NT2/D1 (cell line): ENCODE data around the gene CACNA1A.
A peak's percentile ranks its signal among the peaks of the same experiment; 100 is the strongest.

Source experiments
- DNase-seq: peaks from one replicate; pipeline ENCODE4 v3.0.0-alpha.2; 2011; ENCODE audit warnings: low read depth, low spot score
- H3K27me3 ChIP-seq: 2 replicates; pipeline ENCODE4 v1.6.0; 2011; ENCODE audit warnings: mild to moderate bottlenecking; ENCODE audit not compliant: insufficient read length, insufficient read depth
- H3K36me3 ChIP-seq: 2 replicates; pipeline ENCODE4 v1.6.1; 2011; ENCODE audit warnings: mild to moderate bottlenecking, low read length, mixed read lengths; ENCODE audit not compliant: insufficient read depth, insufficient read length
- H3K4me1 ChIP-seq: 2 replicates; pipeline ENCODE4 v1.5.1; 2011; ENCODE audit not compliant: insufficient read depth, insufficient read length
- H3K4me3 ChIP-seq: 2 replicates; pipeline ENCODE4 v1.5.1; 2011; ENCODE audit warnings: low read depth; ENCODE audit not compliant: insufficient read length
- H3K9ac ChIP-seq: 2 replicates; pipeline ENCODE4 v1.6.0; 2011; ENCODE audit warnings: low read depth; ENCODE audit not compliant: insufficient read length
- H3K9me3 ChIP-seq: 2 replicates; pipeline ENCODE4 v1.5.1; 2011; ENCODE audit warnings: mild to moderate bottlenecking, low read length; ENCODE audit not compliant: insufficient read depth
- SUZ12 ChIP-seq: IDR thresholded peaks from 2 replicates; pipeline ENCODE4 v1.6.1; 2011; ENCODE audit not compliant: insufficient read length, insufficient read depth; ENCODE audit errors: extremely low read depth
- YY1 ChIP-seq: IDR thresholded peaks from 2 replicates; pipeline ENCODE4 v1.6.1; 2011; ENCODE audit not compliant: insufficient read length, insufficient read depth
- ZNF274 ChIP-seq: IDR thresholded peaks from 2 replicates; pipeline ENCODE4 v1.6.1; 2011; ENCODE audit warnings: mild to moderate bottlenecking, low read depth, low read length

CACNA1A gene

DNA sequence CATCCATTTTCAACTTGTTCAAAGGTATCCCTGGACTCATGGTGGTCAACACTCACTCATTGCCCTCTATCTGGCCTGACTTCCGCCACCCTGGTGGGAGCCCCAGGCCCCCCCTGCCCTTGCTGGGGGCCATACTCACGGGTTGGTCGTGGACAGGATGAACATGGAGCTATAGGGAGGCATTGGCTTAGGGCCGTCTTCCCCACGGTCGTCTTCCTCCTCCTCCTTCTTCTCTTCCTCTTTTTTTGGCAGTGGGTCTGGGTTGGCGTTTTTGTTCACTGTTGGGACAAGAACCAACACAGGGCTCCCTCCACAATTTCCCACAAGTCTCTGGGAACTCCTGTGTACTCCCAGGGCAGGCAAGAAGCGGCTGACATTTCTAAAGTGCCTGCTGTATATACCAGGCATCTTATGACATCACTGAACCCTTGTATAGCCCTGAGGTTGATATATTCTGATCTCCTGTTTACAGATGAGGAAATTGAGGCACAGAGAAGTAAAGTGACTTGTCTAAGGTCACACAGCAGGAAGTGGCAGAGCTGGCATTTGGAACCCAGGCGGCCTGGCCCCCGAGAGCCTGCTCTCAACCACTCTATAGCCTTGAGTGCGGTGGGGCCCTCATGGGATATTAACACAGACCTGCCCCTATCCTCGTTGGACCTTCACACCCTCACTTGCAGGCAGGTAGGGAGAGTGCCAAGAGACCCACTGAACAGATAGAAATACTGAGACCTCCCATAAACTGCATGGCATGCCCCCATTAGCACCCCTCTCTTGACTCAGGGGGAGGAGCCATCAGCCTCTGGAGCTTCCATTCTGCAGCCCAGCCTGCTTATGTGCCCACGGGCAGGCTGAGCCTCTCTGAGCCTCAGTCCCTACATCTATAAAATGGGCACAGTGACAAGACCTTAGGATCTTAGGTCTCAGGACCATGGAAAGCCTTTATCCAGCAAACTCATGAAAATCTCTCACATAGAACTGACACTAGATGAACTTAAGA lies 221.1 kb downstream of the CACNA1A start:
- no peak overlapping the region for H3K9ac ChIP-seq
- no peak for TF ChIP-seq ZNF274
- H3K4me3 ChIP-seq = no peak overlapping the region
- peaks cover 14% of the 10 kb centered on the region for H3K4me1 ChIP-seq
- H3K9me3 ChIP-seq = no peaks in the 10 kb centered on the region
- DNase-seq = no peak
- no peaks in the 10 kb centered on the region for H3K27me3 ChIP-seq
- H3K36me3 ChIP-seq = no peaks in the 10 kb centered on the region

DNA sequence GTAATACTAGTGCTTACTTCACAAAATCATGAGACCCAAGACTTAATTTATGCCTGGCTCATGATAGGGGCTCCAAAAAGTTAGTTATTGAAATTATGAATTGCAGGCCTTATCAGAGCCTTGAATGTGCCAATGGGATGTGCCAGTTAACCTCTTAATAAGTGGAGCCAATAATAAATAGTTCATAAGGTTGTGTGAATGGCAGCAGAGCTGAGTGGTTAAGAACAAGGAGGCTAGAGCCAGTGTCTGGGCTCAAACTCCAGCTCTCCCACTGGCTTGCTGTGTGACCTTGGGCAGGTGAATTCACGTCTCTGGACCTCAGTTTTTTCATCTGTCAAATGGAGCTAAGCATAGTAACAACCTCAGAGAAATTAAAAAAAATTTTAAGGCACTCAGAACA lies 222.4 kb downstream of the CACNA1A start:
- Histone ChIP-seq H3K27me3 (no peaks in the 10 kb centered on the region), H3K9me3 (no peaks in the 10 kb centered on the region)

DNA sequence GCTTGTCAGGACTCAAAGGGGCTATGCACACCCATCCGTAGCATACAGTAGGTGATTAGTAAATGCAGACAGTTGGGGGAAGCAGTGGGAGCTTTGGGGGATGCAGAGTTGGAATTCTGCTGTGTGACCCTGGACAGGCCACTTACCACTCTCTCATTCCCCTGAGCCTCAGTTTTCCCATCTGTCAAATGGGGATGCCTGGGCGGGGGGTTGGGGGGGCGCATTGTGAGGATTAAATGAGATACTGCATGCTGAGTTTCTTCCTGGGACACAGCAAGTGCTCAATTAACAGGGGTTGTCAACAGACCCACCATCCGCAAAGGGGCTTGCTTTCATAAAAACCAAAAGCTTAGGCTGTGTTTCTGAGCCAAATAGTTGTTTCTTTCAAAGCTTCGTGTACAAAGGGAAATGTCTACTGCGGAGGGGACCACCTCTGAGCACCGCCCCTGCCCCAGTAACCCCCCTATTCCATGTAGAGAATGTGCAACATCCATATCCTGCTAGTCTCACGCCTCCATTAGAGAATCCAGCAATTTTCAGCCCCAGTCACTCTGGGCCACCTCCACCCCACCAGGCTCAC lies 223.7 kb downstream of the CACNA1A start:
- TF ChIP-seq SUZ12 (no peak), ZNF274 (no peak), YY1 (no peak)
- Histone ChIP-seq H3K4me1 (peaks cover 15% of the 10 kb centered on the region), H3K9ac (no peak overlapping the region), H3K36me3 (no peaks in the 10 kb centered on the region), H3K9me3 (no peaks in the 10 kb centered on the region), H3K4me3 (no peak overlapping the region), H3K27me3 (no peaks in the 10 kb centered on the region)
- no peak for DNase-seq

More for the DNA sequence above, 222.4 kb downstream of the CACNA1A start:
- Histone ChIP-seq H3K4me3 (no peak overlapping the region), H3K4me1 (peaks cover 14% of the 10 kb centered on the region), H3K36me3 (no peaks in the 10 kb centered on the region), H3K9ac (no peak overlapping the region)
- TF ChIP-seq SUZ12 = no peak
- TF ChIP-seq ZNF274 = no peak
- TF ChIP-seq YY1 = no peak
- no peak for DNase-seq

DNA sequence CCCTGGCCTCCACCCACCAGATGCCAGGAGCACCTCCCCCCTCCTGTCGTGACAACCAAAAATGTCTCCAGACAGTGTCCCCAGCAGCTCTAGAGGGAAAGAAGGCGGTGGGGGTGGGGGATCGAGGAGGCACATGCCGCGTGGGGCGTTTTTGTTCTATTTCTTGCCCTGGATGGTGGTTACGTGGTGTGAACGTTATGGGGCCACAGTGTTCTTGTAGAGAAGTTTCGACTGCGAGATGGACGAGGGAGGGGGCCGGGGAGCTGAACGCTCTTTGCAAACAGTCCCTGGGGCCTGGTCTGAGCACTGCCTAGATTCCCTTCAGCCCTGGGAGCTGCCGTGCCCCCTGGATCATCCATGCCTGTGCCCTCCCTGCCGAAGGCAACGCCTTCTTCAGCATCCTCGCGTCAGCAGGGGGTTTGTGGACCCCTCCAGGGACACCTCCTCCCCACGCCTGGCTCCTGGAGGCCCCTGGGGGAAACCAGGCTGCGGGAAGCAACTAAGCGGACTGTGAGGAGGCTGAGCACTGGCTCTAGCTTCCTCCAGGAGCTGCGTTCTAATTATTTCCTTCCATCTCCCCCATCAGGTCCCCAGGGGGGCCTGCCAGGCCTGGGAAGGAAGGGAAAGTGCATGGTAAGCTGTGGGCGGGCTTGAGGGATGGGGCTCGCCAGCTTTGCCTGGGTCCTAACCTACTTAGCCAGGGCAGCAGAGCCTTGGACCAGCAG lies 224.6 kb downstream of the CACNA1A start:
- DNase-seq = no peak
- no peaks in the 10 kb centered on the region for H3K27me3 ChIP-seq
- no peaks in the 10 kb centered on the region for H3K36me3 ChIP-seq
- TF ChIP-seq YY1 = no peak
- no peak for TF ChIP-seq SUZ12
- TF ChIP-seq ZNF274 = no peak
- no peaks in the 10 kb centered on the region for H3K9me3 ChIP-seq
- peaks cover 18% of the 10 kb centered on the region for H3K4me1 ChIP-seq
- H3K9ac ChIP-seq = peak overlapping the region; percentile 51
- no peak overlapping the region for H3K4me3 ChIP-seq

DNA sequence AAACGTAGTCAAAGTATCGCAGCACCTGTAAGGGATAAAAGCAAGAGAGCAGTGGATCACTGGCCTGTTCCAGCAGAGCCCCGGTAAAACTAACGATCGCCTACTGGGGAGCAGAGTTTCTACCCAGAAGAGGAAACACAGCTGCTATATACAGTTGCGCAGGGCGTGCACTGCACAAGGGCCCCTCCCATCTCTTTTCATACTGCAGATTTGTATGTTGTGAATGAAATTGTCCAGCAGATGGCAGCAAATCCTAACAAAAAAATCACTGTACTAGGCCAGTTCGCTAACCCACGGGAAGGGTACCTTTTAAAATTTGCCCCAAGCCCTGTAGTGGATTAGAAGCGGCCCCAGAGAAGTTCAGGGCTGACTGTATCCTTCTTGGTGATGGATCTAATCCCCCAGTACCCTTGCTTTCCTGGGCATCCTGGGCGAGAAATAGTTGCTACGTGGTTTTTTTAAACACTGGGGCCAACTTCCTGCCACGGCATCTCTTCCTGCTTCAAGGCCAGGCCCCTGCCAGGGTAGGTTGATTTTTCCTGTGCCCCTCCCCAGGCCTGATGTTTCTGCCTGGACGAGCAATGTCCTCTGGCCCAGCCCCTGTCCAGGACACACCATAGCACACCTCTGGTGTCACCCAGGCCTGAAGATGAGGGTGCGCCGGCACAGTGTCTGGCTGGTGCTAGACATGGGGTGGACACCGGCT lies 229.0 kb downstream of the CACNA1A start:
- Histone ChIP-seq H3K9me3 (peaks cover 12% of the 10 kb centered on the region; the same call in 1 of the 2 replicates), H3K4me3 (no peak overlapping the region)
- DNase-seq = peak; percentile 70

DNA sequence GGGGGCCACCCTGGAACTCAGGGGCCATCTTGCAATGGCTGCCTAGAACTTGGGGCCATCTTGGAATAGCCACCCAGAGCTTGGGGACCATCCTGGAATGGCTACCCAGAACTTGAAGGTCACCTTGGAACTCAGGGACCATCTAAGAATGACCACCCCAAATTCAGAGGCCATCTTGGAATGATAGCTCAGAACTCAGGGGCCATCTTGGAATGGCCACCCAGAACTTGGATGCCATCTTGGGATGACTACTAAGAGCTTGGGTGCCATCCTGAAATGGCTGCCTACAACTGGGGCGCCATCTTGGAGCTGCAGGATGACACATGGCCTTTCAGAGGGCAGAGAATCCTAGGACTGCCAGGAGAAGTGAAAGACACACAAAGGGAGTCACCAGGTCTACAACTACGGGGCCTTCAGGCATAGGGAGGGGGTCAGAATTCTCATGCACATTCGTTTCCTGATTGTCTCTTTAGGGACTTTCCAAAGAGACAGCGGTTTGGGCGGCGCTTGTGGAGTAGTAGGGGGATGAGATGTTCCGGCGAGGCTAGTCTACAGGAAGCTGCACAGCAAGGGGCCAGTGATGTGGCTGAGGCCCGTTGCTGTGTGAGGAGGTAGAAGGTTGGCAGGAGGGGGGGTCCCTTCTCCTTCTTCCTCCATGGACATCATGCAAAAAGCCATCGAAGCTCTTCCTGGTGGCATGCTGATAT lies 231.1 kb downstream of the CACNA1A start:
- no peak for TF ChIP-seq SUZ12
- no peak for TF ChIP-seq ZNF274
- peak; percentile 43 for TF ChIP-seq YY1
- H3K36me3 ChIP-seq = no peaks in the 10 kb centered on the region
- H3K9me3 ChIP-seq = peaks cover 32% of the 10 kb centered on the region
- H3K4me3 ChIP-seq = no peak overlapping the region
- H3K27me3 ChIP-seq = no peaks in the 10 kb centered on the region
- DNase-seq = no peak
- H3K9ac ChIP-seq = no peak overlapping the region
- peaks cover 15% of the 10 kb centered on the region for H3K4me1 ChIP-seq

More for the DNA sequence above, 229.0 kb downstream of the CACNA1A start:
- H3K4me1 ChIP-seq = peaks cover 23% of the 10 kb centered on the region
- no peaks in the 10 kb centered on the region for H3K36me3 ChIP-seq
- no peaks in the 10 kb centered on the region for H3K27me3 ChIP-seq
- no peak overlapping the region for H3K9ac ChIP-seq
- TF ChIP-seq SUZ12 = no peak
- no peak for TF ChIP-seq YY1
- TF ChIP-seq ZNF274 = no peak
